HEK293T (cell line): ENCODE data around the gene MCRIP2.

Experiments used
- BHLHE40 ChIP-seq: fragments of 450-650 bp; IDR thresholded peaks from 2 replicates; pipeline ENCODE4 v1.6.1; 2016; ENCODE audit warnings: mild to moderate bottlenecking, moderate library complexity, borderline replicate concordance
- FOXK2 ChIP-seq: fragments of 450-650 bp; IDR thresholded peaks from 2 replicates; pipeline ENCODE4 v1.6.1; 2016; ENCODE audit warnings: mild to moderate bottlenecking
- FOXM1 ChIP-seq: fragments of 450-650 bp; IDR thresholded peaks from 2 replicates; pipeline ENCODE4 v1.6.1; 2017; ENCODE audit warnings: mild to moderate bottlenecking, borderline replicate concordance
- LEF1 ChIP-seq: fragments of 450-650 bp; IDR thresholded peaks from 2 replicates; pipeline ENCODE4 v1.6.1; 2017; ENCODE audit warnings: mild to moderate bottlenecking, borderline replicate concordance
- PKNOX1 ChIP-seq: fragments of 450-650 bp; IDR thresholded peaks from 2 replicates; pipeline ENCODE4 v1.6.1; 2016
- SUZ12 ChIP-seq: fragments of 450-650 bp; IDR thresholded peaks from 2 replicates; pipeline ENCODE4 v1.6.1; 2016; ENCODE audit warnings: mild to moderate bottlenecking
- TARDBP ChIP-seq: fragments of 450-650 bp; IDR thresholded peaks from 2 replicates; pipeline ENCODE4 v1.6.1; 2016

- no peak for TF ChIP-seq PKNOX1
- no peak for TF ChIP-seq SUZ12
- TF ChIP-seq FOXM1: no peak
- TF ChIP-seq TARDBP: no peak
- TF ChIP-seq FOXK2: no peak
- TF ChIP-seq LEF1: no peak
- no peak for TF ChIP-seq BHLHE40
These were observed 45.5 kb upstream of the MCRIP2 start for GRCh38 chr16:595942-596735.
